ENCODE data around the gene GBP2. TPM values are rescaled to one million over a fixed set of nuclear protein-coding genes. Genes with fewer than 3 reads are reported as not detected.
A peak's percentile ranks its signal among the peaks of the same experiment; 100 is the strongest.
"Not testable (repeated sequence)": the region's sequence is repeated elsewhere in the genome, so short reads cannot be mapped to it uniquely, and the experiment has no call there.

Gene GBP2
- total RNA-seq, 1 experiment from 2014 or later = 2.1 TPM

DNA sequence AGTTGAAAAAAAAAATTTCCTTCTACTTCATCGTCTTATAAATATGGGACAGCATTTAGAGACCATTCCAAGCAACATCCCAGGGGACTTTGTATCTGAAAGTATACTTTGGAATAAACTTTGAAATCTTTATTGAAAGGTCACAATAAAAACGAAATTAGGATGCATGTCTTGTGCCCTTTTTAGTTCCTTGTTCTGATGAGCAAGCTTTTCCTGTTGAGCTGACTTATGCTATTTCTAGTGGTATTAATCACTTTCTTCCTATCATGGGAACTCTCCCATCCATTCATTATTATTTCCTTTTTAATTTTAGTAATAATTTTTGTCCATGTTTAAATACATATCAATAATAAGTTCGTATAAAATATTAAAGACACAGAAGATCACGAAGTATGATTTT, 4.0 kb upstream of the GBP2 start:
- no peaks in the 10 kb centered on the region for H3K27me3 ChIP-seq (ENCODE audit: low read length)
- DNase-seq (no peak), ATAC-seq (no peak)
- H3K79me2 ChIP-seq (ENCODE audit: low read length) = no peaks in the 10 kb centered on the region
- H3K4me3 ChIP-seq (ENCODE audit: low read length) = no peak overlapping the region
- ChIA-PET POLR2A (ENCODE audit: unreplicated experiment) (no interaction called here), CTCF (no interaction called here)
- no peaks in the 10 kb centered on the region for H4K20me1 ChIP-seq (ENCODE audit: low read length)
- no peak overlapping the region for H2AFZ ChIP-seq (ENCODE audit: low read length)
- H3K27ac ChIP-seq (ENCODE audit: low read length) = no peak overlapping the region
- H3K36me3 ChIP-seq (ENCODE audit: low read depth, low read length) = no peaks in the 10 kb centered on the region
- intact Hi-C loops (cut with micrococcal nuclease) = no loop called here
- H3K9me2 ChIP-seq (replicated peaks; ENCODE audit: low read length) = no peaks in the 10 kb centered on the region
- no peaks in the 10 kb centered on the region for H3K9me3 ChIP-seq (ENCODE audit: low read length)
- no TSS peak for BruUV-seq (replicated peaks)
- no peak overlapping the region for H3K4me2 ChIP-seq (ENCODE audit: low read length)
- TF ChIP-seq, protein P1, sequence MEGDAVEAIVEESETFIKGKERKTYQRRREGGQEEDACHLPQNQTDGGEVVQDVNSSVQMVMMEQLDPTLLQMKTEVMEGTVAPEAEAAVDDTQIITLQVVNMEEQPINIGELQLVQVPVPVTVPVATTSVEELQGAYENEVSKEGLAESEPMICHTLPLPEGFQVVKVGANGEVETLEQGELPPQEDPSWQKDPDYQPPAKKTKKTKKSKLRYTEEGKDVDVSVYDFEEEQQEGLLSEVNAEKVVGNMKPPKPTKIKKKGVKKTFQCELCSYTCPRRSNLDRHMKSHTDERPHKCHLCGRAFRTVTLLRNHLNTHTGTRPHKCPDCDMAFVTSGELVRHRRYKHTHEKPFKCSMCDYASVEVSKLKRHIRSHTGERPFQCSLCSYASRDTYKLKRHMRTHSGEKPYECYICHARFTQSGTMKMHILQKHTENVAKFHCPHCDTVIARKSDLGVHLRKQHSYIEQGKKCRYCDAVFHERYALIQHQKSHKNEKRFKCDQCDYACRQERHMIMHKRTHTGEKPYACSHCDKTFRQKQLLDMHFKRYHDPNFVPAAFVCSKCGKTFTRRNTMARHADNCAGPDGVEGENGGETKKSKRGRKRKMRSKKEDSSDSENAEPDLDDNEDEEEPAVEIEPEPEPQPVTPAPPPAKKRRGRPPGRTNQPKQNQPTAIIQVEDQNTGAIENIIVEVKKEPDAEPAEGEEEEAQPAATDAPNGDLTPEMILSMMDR (conservative IDR thresholded peaks at IDR 0.05; ENCODE audit: low read depth, low read length) = no peak
- TF ChIP-seq EZH2 (IDR thresholded peaks at IDR 0.05; ENCODE audit: low read length, unreplicated experiment) (no peak), EZH2phosphoT487 (IDR thresholded peaks at IDR 0.05; ENCODE audit: borderline replicate concordance, low read length) (no peak)
- no peak overlapping the region for H3K9ac ChIP-seq (ENCODE audit: low read length)
- peaks cover 20% of the 10 kb centered on the region for H3K4me1 ChIP-seq (ENCODE audit: insufficient read depth, low read length)
- no peaks in the 10 kb centered on the region for H3F3A ChIP-seq (ENCODE audit: low read length, unreplicated experiment)

DNA sequence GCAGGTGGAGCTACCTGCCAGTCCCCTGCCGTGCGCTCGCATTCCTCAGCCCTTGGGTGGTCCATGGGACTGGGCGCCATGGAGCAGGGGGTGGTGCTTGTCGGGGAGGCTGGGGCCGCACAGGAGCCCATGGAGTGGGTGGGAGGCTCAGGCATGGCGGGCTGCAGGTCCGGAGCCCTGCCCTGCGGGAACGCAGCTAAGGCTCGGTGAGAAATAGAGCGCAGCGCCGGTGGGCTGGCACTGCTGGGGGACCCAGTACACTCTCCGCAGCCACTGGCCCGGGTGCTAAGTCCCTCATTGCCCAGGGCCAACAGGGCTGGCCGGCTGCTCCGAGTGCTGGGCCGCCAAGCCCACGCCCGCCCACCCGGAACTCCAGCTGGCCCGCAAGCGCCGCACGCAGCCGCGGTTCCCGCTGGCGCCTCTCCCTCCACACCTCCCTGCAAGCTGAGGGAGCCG, 2.1 kb upstream of the GBP2 start:
- H3K9ac ChIP-seq (ENCODE audit: low read length); H3K36me3 ChIP-seq (ENCODE audit: low read depth, low read length); H2AFZ ChIP-seq (ENCODE audit: low read length); BruUV-seq (replicated peaks); H3K4me2 ChIP-seq (ENCODE audit: low read length); POLR2A ChIA-PET (ENCODE audit: unreplicated experiment); H3K9me2 ChIP-seq (replicated peaks; ENCODE audit: low read length); H4K20me1 ChIP-seq (ENCODE audit: low read length); H3K4me3 ChIP-seq (ENCODE audit: low read length); H3K27ac ChIP-seq (ENCODE audit: low read length); CTCF ChIA-PET; intact Hi-C loops (cut with micrococcal nuclease); H3F3A ChIP-seq (ENCODE audit: low read length, unreplicated experiment); DNase-seq; H3K9me3 ChIP-seq (ENCODE audit: low read length); H3K79me2 ChIP-seq (ENCODE audit: low read length); H3K27me3 ChIP-seq (ENCODE audit: low read length); ATAC-seq: not testable (repeated sequence)
- H3K4me1 ChIP-seq (ENCODE audit: insufficient read depth, low read length) = peaks cover 20% of the 10 kb centered on the region

DNA sequence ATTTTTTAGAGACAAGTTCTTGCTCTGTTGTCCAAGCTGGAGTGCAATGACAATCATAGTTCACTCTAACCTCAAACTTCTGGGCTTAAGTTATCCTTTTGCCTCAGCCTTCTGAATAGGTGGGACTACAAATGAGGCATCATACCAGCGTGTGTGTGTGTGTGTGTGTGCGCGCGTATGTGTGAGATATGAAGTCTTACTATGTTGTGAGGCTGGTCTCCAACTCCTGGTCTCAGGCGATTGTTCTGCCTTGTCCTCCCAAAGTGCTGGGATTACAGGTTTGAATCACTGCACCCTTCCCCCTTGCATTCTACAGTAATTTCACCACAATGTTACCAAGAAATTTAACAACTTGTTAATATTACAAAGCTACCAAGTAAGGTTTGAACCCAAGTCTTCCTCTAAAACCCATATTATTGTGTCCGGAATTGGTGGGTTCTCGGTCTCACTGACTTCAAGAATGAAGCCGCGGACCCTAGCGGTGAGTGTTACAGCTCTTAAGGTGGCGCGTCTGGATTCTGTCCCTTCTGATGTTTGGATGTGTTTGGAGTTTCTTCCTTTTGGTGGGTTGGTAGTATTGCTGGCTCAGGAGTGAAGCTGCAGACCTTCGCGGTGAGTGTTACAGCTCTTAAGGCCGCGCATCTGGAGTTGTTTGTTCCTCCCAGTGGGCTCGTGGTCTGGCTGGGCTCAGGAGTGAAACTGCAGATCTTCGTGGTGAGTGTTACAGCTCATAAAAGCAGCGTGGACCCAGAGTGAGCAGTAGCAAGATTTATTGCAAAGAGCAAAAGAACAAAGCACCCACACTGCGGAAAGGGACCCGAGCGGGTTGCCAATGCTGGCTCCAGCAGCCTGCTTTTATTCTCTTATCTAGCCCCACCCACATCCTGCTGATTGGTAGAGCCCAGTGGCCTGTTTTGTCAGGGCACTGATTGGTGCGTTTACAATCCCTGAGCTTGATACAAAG, 970 bp upstream of the GBP2 start:
- POLR2A ChIA-PET (ENCODE audit: unreplicated experiment); H3K9ac ChIP-seq (ENCODE audit: low read length); H3K4me2 ChIP-seq (ENCODE audit: low read length): not testable (repeated sequence)

More for the DNA sequence above, 970 bp upstream of the GBP2 start:
- DNase-seq; H3K27me3 ChIP-seq (ENCODE audit: low read length); H4K20me1 ChIP-seq (ENCODE audit: low read length); H3K9me3 ChIP-seq (ENCODE audit: low read length); H3K79me2 ChIP-seq (ENCODE audit: low read length); H2AFZ ChIP-seq (ENCODE audit: low read length); ATAC-seq; CTCF ChIA-PET; H3K9me2 ChIP-seq (replicated peaks; ENCODE audit: low read length); H3K36me3 ChIP-seq (ENCODE audit: low read depth, low read length); H3K4me3 ChIP-seq (ENCODE audit: low read length); H3F3A ChIP-seq (ENCODE audit: low read length, unreplicated experiment); BruUV-seq (replicated peaks): not testable (repeated sequence)
- 0 out of 2 replicates have a peak overlapping the region, but pooled peaks have one; percentile 11 for H3K27ac ChIP-seq (ENCODE audit: low read length)
- intact Hi-C loops (cut with micrococcal nuclease) = loop anchor here (1.0 kb wide), 1 partner anchor 105 kb away; the partner anchor contains the start of gene GBP3
- H3K4me1 ChIP-seq (ENCODE audit: insufficient read depth, low read length) = peaks cover 20% of the 10 kb centered on the region

Data from PC-3 (cell line).